AG09319 (cell line): ENCODE data around the gene PYGO1.

Source experiments
- DNase-seq: peaks from one replicate; pipeline ENCODE4 v3.0.0-alpha.2; 2010; ENCODE audit warnings: low read depth; ENCODE audit errors: extremely low read depth
- TF ChIP-seq, protein P1 (sequence below): IDR thresholded peaks from 2 replicates; pipeline ENCODE4 v1.5.1; 2011; ENCODE audit warnings: low read depth, mild to moderate bottlenecking, inconsistent platforms, low read length, moderate library complexity

PYGO1 gene

DNA sequence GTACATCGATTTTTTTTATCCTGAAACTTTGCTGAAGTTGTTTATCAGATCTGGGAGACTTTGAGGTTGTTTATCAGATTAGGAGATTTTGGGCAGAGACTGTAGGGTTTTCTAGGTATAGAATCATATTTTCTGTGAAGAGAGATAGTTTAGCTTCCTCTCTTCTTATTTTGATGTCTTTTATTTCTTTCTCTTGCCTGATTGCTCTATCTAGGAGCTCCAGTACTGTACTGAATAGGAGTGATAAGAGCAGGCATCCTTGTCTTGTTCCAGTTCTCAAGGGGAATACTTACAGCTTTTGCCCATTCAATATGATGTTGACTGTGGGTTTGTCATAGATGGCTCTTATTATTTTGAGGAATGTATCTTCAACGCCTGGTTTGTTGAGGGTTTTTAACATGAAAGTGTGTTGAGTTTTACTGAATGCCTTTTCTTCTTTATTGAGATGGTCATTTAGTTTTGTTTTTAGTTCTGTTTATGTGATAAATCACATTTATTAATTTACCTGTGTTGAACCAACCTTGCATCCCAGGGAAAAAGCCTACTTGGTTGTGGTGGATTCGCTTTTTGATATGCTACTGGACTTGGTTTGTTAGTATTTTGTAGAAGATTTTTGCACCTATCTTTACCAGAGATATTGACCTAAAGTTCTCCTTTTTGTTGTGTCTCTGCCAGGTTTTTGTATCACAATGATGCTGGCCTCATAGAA, 65.2 kb downstream of the PYGO1 start:
- DNase-seq, result no peak
- TF ChIP-seq, protein P1, sequence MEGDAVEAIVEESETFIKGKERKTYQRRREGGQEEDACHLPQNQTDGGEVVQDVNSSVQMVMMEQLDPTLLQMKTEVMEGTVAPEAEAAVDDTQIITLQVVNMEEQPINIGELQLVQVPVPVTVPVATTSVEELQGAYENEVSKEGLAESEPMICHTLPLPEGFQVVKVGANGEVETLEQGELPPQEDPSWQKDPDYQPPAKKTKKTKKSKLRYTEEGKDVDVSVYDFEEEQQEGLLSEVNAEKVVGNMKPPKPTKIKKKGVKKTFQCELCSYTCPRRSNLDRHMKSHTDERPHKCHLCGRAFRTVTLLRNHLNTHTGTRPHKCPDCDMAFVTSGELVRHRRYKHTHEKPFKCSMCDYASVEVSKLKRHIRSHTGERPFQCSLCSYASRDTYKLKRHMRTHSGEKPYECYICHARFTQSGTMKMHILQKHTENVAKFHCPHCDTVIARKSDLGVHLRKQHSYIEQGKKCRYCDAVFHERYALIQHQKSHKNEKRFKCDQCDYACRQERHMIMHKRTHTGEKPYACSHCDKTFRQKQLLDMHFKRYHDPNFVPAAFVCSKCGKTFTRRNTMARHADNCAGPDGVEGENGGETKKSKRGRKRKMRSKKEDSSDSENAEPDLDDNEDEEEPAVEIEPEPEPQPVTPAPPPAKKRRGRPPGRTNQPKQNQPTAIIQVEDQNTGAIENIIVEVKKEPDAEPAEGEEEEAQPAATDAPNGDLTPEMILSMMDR, result no peak

DNA sequence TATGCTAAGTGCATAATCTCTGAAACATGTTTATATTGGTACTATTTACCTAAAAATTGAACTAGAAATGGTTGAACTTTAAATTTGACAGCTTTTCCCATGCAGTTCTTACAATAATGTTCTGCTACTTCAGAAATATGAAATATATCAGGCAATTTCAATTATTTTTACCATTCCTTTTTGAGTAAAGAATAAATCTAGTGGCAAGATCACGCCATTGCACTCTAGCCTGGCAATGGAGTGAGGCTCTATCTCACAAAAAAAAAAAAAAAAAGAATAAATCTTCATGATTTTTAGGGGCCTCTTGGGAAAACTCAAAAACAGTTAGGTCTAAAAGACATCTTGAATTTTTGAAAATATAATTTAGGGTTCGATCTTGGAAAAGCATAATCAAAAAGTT, 69.5 kb downstream of the PYGO1 start:
- DNase-seq, result no peak
- TF ChIP-seq, protein P1, result no peak; the same call in 1 of the 2 replicates

DNA sequence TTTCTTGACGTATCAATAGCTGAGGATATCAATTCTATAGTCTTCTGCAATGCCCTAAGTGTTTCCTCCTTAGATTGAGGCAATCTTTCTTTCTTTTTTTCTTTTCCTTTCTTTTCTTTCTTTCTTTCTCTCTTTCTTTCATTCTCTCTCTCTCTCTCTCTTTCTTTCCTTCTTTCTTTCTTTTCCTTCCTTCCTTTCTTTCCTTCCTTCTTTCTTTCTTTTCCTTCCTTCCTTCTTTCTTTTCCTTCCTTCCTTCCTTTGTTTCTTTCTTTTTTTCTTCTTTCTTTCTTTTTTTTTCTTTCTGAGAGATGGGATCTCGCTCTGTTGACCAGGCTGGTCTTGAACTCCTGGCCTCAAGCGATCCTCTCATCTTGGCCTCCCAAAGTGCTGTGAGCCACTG, 70.1 kb downstream of the PYGO1 start:
- TF ChIP-seq, protein P1, result no peak
- DNase-seq, result no peak

DNA sequence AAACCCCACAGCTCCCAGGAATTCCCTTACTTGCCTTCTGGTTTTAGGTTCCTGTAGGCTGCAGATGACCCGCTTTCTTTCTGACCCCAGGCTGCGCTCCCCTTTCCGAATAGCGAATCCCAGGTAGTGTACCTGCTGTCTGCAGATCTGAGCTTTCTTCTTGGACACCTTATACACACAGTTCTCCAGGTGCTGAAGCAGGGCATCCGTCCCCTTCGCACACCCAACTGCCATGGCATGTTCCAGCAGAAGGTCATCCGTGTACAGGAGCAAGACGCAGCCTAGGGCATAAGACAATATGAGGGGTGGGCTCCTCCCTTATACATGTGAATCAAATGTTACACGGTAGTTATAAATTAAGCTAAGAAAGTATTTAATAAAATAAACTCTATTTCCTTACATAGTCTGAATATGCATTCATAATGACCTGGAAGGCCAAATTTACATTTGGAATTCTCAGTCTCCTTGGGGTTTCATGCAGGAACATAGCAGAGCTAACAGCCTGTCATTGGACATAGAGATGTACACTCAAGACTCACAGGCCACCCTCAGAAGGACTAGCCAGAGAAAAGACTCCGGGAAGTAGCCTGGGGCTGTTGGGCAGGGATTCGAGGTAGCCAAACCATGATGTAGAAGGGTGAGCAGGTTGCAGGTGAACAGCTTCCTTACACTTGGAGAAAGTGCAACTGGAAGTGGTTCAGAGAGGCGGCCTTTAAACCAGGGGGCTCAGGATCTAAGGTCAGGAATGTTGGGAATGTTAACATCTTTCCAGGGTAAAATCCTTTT, 72.0 kb downstream of the PYGO1 start:
- DNase-seq, result no peak
- TF ChIP-seq, protein P1, result no peak

DNA sequence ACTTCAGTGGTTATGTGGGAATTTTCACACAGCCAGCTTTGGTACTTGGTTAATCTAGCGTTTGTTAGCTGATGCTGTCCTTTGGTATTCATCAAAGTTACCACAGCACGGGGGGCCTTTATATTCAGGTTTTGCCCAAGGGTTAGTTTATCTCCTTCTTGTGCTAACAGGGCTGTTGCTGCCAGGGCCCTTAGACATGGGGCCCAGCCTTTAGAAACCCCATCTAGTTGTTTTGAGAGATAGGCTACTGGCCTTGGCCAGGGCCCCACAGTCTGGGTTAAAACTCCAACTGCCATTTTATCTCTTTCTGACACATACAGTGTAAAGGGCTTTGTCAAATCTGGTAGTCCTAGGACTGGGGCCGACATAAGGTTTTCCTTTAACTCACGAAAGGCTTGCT, 72.7 kb downstream of the PYGO1 start:
- DNase-seq, result no peak
- TF ChIP-seq, protein P1, result no peak

DNA sequence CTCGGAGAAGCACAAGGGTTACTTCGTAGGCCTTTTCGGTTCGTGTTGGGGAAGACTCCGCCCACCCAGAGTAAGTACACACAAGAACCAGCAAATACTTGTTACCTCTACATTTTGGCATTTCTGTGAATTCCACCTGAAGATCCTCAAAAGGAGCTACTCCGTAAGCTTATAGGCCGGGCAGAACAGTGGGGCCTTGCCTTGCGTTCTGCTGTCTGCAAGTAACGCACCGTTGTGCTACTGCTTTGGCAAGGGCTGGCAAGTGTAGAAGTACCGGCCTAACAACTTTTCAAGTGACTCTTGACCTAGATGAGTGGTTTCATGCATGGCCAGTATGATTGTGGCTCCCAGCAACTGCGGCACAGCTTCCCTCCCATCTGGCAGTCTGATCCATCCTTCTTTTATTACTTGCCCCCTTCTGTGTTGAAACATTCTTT, 73.7 kb downstream of the PYGO1 start:
- TF ChIP-seq, protein P1, result no peak
- DNase-seq, result no peak
